Type B pancreatic cell (in vitro differentiated cells): ENCODE measurements around the gene PTGDR. TPM values are rescaled to one million over a fixed set of nuclear protein-coding genes. Genes with fewer than 3 reads are reported as not detected.

Experiments
- DNase-seq: peaks from one replicate; pipeline ENCODE4 v3.0.0; 2021; ENCODE audit warnings: mixed read lengths; ENCODE audit not compliant: unreplicated experiment; ENCODE audit errors: extremely low spot score
- H3K27ac Mint-ChIP-seq: 2 replicates; pipeline ENCODE4 v1.8.0; 2021; ENCODE audit warnings: mild to moderate bottlenecking, mixed read lengths
- H3K27me3 Mint-ChIP-seq: 2 replicates; pipeline ENCODE4 v1.8.0; 2021; ENCODE audit warnings: mixed read lengths
- H3K36me3 Mint-ChIP-seq: 2 replicates; pipeline ENCODE4 v1.8.0; 2021; ENCODE audit warnings: mixed read lengths
- H3K4me1 Mint-ChIP-seq: one replicate; pipeline ENCODE4 v1.8.0; 2021; ENCODE audit warnings: mixed read lengths; ENCODE audit not compliant: unreplicated experiment
- H3K4me3 Mint-ChIP-seq: 2 replicates; pipeline ENCODE4 v1.8.0; 2021; ENCODE audit warnings: mild to moderate bottlenecking, mixed read lengths
- H3K9me3 Mint-ChIP-seq: 2 replicates; pipeline ENCODE4 v1.8.0; 2021; ENCODE audit warnings: mixed read lengths
- total RNA-seq: library from RNA; stranded (reverse); gene quantifications from 2 replicates; pipeline ENCODE4 v1.2.1, GENCODE V29; 2021; ENCODE audit warnings: low replicate concordance
- TF ChIP-seq, protein P1 (sequence below): fragments of 200-600 bp; sonication (generic); conservative IDR thresholded peaks from 2 replicates; pipeline ENCODE4 v1.5.0; 2021; ENCODE audit warnings: antibody characterized with exemption, mild to moderate bottlenecking

The PTGDR gene
- total RNA-seq, 1 donor from 2014 or later, result 0.56 TPM

DNA sequence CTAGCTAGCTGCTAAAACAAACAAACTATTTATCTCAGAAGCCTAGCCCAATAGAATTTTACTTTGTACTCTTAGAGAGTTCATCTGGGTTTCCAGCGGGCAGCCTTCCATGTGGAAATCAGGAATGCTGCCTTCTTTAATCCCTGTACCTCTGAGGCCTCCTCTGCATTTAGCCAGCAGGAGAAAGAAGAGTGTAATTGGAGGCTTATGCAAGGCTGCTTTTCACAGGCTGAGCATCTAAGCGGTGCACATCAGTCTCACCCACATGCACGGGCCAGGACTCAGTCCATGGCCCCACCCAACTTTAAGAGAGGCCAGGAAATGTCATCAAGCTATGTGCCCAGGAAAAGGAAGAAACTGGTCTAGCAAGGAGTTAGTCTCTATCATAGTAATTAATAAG is 14.0 kb upstream of the PTGDR start:
- H3K27me3 Mint-ChIP-seq, result peaks cover 4% of the 10 kb centered on the region
- TF ChIP-seq, protein P1, sequence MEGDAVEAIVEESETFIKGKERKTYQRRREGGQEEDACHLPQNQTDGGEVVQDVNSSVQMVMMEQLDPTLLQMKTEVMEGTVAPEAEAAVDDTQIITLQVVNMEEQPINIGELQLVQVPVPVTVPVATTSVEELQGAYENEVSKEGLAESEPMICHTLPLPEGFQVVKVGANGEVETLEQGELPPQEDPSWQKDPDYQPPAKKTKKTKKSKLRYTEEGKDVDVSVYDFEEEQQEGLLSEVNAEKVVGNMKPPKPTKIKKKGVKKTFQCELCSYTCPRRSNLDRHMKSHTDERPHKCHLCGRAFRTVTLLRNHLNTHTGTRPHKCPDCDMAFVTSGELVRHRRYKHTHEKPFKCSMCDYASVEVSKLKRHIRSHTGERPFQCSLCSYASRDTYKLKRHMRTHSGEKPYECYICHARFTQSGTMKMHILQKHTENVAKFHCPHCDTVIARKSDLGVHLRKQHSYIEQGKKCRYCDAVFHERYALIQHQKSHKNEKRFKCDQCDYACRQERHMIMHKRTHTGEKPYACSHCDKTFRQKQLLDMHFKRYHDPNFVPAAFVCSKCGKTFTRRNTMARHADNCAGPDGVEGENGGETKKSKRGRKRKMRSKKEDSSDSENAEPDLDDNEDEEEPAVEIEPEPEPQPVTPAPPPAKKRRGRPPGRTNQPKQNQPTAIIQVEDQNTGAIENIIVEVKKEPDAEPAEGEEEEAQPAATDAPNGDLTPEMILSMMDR, result no peak
- H3K27ac Mint-ChIP-seq, result no peak overlapping the region
- no peaks in the 10 kb centered on the region for H3K9me3 Mint-ChIP-seq
- DNase-seq, result no peak
- H3K36me3 Mint-ChIP-seq, result no peaks in the 10 kb centered on the region
- no peak overlapping the region for H3K4me3 Mint-ChIP-seq
- peaks cover 3% of the 10 kb centered on the region for H3K4me1 Mint-ChIP-seq

DNA sequence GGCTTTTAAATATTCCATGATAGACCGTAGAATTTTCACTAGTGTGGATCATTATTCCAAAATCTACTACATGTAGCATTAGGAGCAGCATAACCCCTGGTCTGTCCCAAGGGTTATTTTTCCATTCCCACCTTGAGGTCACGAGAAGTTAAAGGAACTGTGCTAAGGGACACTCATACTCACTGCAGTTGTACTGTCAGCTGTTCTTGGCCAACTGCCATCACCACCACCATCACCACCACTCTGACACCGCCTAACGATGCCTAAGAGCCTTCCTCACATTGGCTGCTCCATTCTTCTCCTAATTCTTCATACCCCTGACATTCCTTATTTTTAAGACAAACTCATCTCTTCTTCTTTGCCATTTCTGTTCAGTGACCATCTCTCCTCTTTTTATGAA is 13.4 kb upstream of the PTGDR start:
- Mint-ChIP-seq H3K4me3 (no peak overlapping the region), H3K9me3 (peaks cover 4% of the 10 kb centered on the region), H3K27ac (no peak overlapping the region), H3K27me3 (peaks cover 8% of the 10 kb centered on the region), H3K36me3 (no peaks in the 10 kb centered on the region), H3K4me1 (peaks cover 3% of the 10 kb centered on the region)
- TF ChIP-seq, protein P1, result no peak
- no peak for DNase-seq

DNA sequence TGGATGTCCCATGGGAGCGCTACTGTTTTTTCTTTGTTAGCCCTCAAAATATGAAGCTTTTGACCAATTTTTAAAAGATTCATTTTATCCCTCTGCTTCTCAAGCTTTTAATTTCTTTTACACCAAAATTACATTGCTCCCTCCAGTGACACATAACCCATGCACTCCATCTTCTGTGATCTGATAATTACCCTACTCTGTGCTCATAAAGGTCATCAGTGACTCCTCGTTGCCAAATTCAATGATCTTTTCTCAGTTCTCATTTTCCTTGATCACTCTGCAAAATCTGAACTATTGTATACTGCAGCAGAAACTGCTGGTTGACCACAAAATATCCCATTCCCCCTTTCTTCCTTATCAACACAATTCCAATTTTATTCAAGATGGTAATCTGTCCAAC is 8.7 kb upstream of the PTGDR start:
- Mint-ChIP-seq H3K4me3 (no peak overlapping the region), H3K36me3 (no peaks in the 10 kb centered on the region), H3K9me3 (peaks cover 5% of the 10 kb centered on the region), H3K27ac (no peak overlapping the region), H3K27me3 (peaks cover 21% of the 10 kb centered on the region), H3K4me1 (no peaks in the 10 kb centered on the region)
- TF ChIP-seq, protein P1, result no peak
- DNase-seq, result no peak

DNA sequence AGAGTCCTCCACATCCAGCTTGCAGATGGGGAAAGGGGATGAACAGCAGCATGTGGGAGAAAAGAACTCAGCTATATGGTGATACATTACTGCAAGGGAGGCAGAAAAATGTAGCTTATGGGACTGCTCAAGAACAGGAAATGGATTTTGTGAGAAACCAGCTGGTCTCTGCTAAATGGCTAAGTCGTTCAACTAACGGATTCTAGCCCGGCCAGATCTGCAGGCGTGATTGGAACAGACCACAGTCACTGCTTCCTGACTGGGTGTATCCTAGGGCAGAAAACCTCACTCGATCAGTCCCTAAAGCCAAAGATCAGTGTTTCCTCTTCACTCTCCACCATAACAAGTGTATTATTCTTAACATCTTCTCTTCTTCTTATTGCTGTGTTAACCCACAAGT is 8.1 kb upstream of the PTGDR start:
- H3K4me1 Mint-ChIP-seq, result no peaks in the 10 kb centered on the region
- H3K4me3 Mint-ChIP-seq, result no peak overlapping the region
- no peak overlapping the region for H3K27ac Mint-ChIP-seq
- peaks cover 5% of the 10 kb centered on the region for H3K9me3 Mint-ChIP-seq
- no peaks in the 10 kb centered on the region for H3K36me3 Mint-ChIP-seq
- TF ChIP-seq, protein P1, result no peak
- no peak for DNase-seq
- peaks cover 23% of the 10 kb centered on the region for H3K27me3 Mint-ChIP-seq

DNA sequence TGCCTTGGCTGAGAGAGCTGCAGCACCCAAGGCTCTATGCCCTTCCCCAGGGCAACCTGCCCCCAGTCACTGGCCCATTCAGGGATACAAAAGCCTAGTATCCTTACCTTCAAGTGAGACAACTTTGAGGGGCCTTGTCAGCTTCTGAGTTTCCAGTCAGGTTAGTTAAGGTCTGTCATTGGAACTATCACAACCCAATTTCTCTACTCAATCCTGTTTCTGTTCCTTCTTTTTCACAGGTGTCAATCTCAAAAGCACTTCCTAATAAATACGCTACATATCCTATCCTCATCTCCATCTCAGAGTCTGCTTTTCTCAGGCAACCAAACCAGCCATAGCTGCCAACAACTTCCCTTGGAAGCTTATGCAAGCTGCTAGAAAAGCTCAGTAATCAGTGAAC is 4.9 kb upstream of the PTGDR start:
- Mint-ChIP-seq H3K27me3 (peaks cover 51% of the 10 kb centered on the region), H3K4me3 (no peak overlapping the region), H3K36me3 (no peaks in the 10 kb centered on the region), H3K4me1 (peaks cover 3% of the 10 kb centered on the region), H3K9me3 (peaks cover 5% of the 10 kb centered on the region), H3K27ac (no peak overlapping the region)
- DNase-seq, result no peak
- TF ChIP-seq, protein P1, result no peak

DNA sequence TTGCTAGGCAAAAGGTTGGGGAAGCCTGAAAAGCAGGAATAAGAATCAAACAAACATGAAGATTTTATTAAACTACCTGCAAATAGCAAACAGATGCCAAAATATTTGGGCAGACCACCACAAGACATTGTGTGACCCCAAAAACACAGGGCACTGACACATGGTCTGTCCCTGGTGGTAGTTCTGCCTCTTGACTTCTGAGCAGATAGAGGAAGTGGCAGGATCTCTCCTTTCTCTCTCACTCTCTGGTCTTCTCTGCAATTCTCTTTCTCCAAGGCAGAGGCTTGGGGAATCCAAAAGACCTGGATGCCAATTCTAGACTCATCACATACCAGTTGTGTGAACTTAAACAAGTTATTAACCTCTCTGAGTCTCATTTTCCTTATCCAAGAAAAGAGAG is 4.3 kb upstream of the PTGDR start:
- no peak overlapping the region for H3K27ac Mint-ChIP-seq
- TF ChIP-seq, protein P1, result no peak
- H3K9me3 Mint-ChIP-seq, result peaks cover 5% of the 10 kb centered on the region
- H3K36me3 Mint-ChIP-seq, result no peaks in the 10 kb centered on the region
- H3K4me1 Mint-ChIP-seq, result peaks cover 6% of the 10 kb centered on the region
- peaks cover 57% of the 10 kb centered on the region for H3K27me3 Mint-ChIP-seq
- H3K4me3 Mint-ChIP-seq, result no peak overlapping the region
- DNase-seq, result no peak
